OCI-LY1 (cell line): ENCODE measurements around the gene CHRNA4.

Experiments
- H2AFZ ChIP-seq: fragments of 200-600 bp; sonication (generic), shearing (Covaris generic); 2 replicates; pipeline ENCODE4 v1.6.0; 2014; ENCODE audit warnings: antibody characterized with exemption, mild to moderate bottlenecking, low read length
- H3F3A ChIP-seq: fragments of 200-600 bp; sonication (generic), shearing (Covaris generic); 2 replicates; pipeline ENCODE4 v1.6.0; 2014; ENCODE audit warnings: mild to moderate bottlenecking, antibody characterized with exemption, low read length, moderate library complexity; ENCODE audit not compliant: insufficient read depth
- H3K27ac ChIP-seq: fragments of 200-600 bp; sonication (generic); 2 replicates; pipeline ENCODE4 v1.5.1; 2014; ENCODE audit warnings: low read length, mixed run types, mild to moderate bottlenecking, low read depth; ENCODE audit not compliant: poor library complexity, severe bottlenecking
- H3K27me3 ChIP-seq: fragments of 200-600 bp; sonication (generic); 2 replicates; pipeline ENCODE4 v1.6.0; 2014; ENCODE audit warnings: antibody characterized with exemption, mild to moderate bottlenecking, low read length, moderate library complexity; ENCODE audit not compliant: insufficient read depth
- H3K36me3 ChIP-seq: fragments of 200-600 bp; sonication (generic); 2 replicates; pipeline ENCODE4 v1.6.1; 2014; ENCODE audit warnings: mild to moderate bottlenecking, antibody characterized with exemption, low read length, moderate library complexity, mixed read lengths; ENCODE audit not compliant: insufficient read depth
- H3K4me1 ChIP-seq: fragments of 200-600 bp; sonication (generic); 2 replicates; pipeline ENCODE4 v1.5.1; 2014; ENCODE audit warnings: mild to moderate bottlenecking, low read length, moderate library complexity; ENCODE audit not compliant: insufficient read depth, severe bottlenecking
- H3K4me2 ChIP-seq: fragments of 200-600 bp; sonication (generic), shearing (Covaris generic); 2 replicates; pipeline ENCODE4 v1.6.1; 2014; ENCODE audit warnings: low read length
- H3K4me3 ChIP-seq: fragments of 200-600 bp; sonication (generic); 2 replicates; pipeline ENCODE4 v1.5.1; 2014; ENCODE audit warnings: low read length, low read depth, mild to moderate bottlenecking, mixed read lengths; ENCODE audit not compliant: poor library complexity, severe bottlenecking
- H3K79me2 ChIP-seq: fragments of 200-600 bp; shearing (Covaris generic); 2 replicates; pipeline ENCODE4 v1.6.1; 2016; ENCODE audit warnings: mixed run types, low read length, mixed read lengths; ENCODE audit not compliant: insufficient read depth
- H3K9ac ChIP-seq: fragments of 200-600 bp; sonication (generic), shearing (Covaris generic); 2 replicates; pipeline ENCODE4 v1.6.1; 2014; ENCODE audit warnings: mild to moderate bottlenecking, low read length, mixed read lengths
- H3K9me2 ChIP-seq: fragments of 200-600 bp; sonication (generic), shearing (Covaris generic); 2 replicates; pipeline ENCODE4 v1.6.1; 2014; ENCODE audit warnings: low read depth, mild to moderate bottlenecking, low read length, mixed read lengths
- H3K9me3 ChIP-seq: fragments of 200-600 bp; shearing (Covaris generic); 2 replicates; pipeline ENCODE4 v1.6.1; 2014; ENCODE audit warnings: low read length, mixed read lengths
- H4K20me1 ChIP-seq: fragments of 200-600 bp; sonication (generic), shearing (Covaris generic); 2 replicates; pipeline ENCODE4 v1.6.0; 2016; ENCODE audit warnings: mild to moderate bottlenecking, low read length; ENCODE audit not compliant: insufficient read depth
- CTCF ChIP-seq: fragments of 200-600 bp; sonication (generic), shearing (Covaris generic); IDR thresholded peaks from 2 replicates; pipeline ENCODE4 v1.5.1; 2017; ENCODE audit warnings: mild to moderate bottlenecking, antibody characterized with exemption, low read length, moderate library complexity, mixed read lengths
- EZH2 ChIP-seq: fragments of 200-600 bp; sonication (generic), shearing (Covaris generic); IDR thresholded peaks from 2 replicates; pipeline ENCODE4 v1.8.0; 2017; ENCODE audit warnings: borderline replicate concordance, mixed run types, mild to moderate bottlenecking, antibody characterized with exemption, low read length, moderate library complexity, mixed read lengths

CHRNA4 gene

GRCh38 chr20:63403403-63404105 is 42.4 kb upstream of the CHRNA4 start:
- Histone ChIP-seq H3K9me2 (no peaks in the 10 kb centered on the region), H2AFZ (no peak overlapping the region), H3K9ac (no peak overlapping the region), H3K27me3 (no peaks in the 10 kb centered on the region), H3K9me3 (no peaks in the 10 kb centered on the region), H3F3A (no peaks in the 10 kb centered on the region), H3K4me2 (no peak overlapping the region), H3K4me1 (no peaks in the 10 kb centered on the region), H3K4me3 (no peak overlapping the region), H3K27ac (no peak overlapping the region), H3K79me2 (no peaks in the 10 kb centered on the region), H3K36me3 (no peaks in the 10 kb centered on the region), H4K20me1 (no peaks in the 10 kb centered on the region)
- no peak for TF ChIP-seq CTCF

GRCh38 chr20:63402860-63403220 is 41.7 kb upstream of the CHRNA4 start:
- no peaks in the 10 kb centered on the region for H4K20me1 ChIP-seq
- H3K27ac ChIP-seq = no peak overlapping the region
- H3K4me3 ChIP-seq = no peak overlapping the region
- no peaks in the 10 kb centered on the region for H3K27me3 ChIP-seq
- H3K4me2 ChIP-seq = no peak overlapping the region
- no peaks in the 10 kb centered on the region for H3K9me2 ChIP-seq
- no peaks in the 10 kb centered on the region for H3K36me3 ChIP-seq
- no peak overlapping the region for H3K9ac ChIP-seq
- no peaks in the 10 kb centered on the region for H3K79me2 ChIP-seq
- H3F3A ChIP-seq = no peaks in the 10 kb centered on the region
- no peak overlapping the region for H2AFZ ChIP-seq
- no peaks in the 10 kb centered on the region for H3K4me1 ChIP-seq
- TF ChIP-seq EZH2 (no peak), CTCF (no peak)
- no peaks in the 10 kb centered on the region for H3K9me3 ChIP-seq

- no peak overlapping the region for H3K4me2 ChIP-seq
- no peaks in the 10 kb centered on the region for H3K4me1 ChIP-seq
- H3K9me3 ChIP-seq = no peaks in the 10 kb centered on the region
- H3K9ac ChIP-seq = no peak overlapping the region
- no peak overlapping the region for H3K27ac ChIP-seq
- H3F3A ChIP-seq = no peaks in the 10 kb centered on the region
- no peaks in the 10 kb centered on the region for H3K79me2 ChIP-seq
- no peaks in the 10 kb centered on the region for H3K27me3 ChIP-seq
- no peaks in the 10 kb centered on the region for H4K20me1 ChIP-seq
- no peaks in the 10 kb centered on the region for H3K36me3 ChIP-seq
- no peak overlapping the region for H3K4me3 ChIP-seq
- no peak overlapping the region for H2AFZ ChIP-seq
- TF ChIP-seq CTCF = no peak
- TF ChIP-seq EZH2 = no peak
- no peaks in the 10 kb centered on the region for H3K9me2 ChIP-seq
Measured at GRCh38 chr20:63402181-63402859, 41.2 kb upstream of the CHRNA4 start.
